HG03060 (cell line): ENCODE measurements around the gene COP1.
"Not testable (repeated sequence)": the region's sequence is repeated elsewhere in the genome, so short reads cannot be mapped to it uniquely, and the experiment has no call there.

Experiments
- ATAC-seq: cut with Tn5 transposase; IDR thresholded peaks from one replicate; pipeline ENCODE4 v1.9.1; 2021; ENCODE audit warnings: low read depth, moderate number of reproducible peaks; ENCODE audit not compliant: unreplicated experiment

COP1 gene

GRCh38 chr1:176051902-176052518 is 155.1 kb downstream of the COP1 start:
- no peak for ATAC-seq

GRCh38 chr1:176051402-176051801 is 155.7 kb downstream of the COP1 start:
- ATAC-seq = no peak

- no peak for ATAC-seq
Observed at GRCh38 chr1:176049582-176049981, 157.5 kb downstream of the COP1 start.

GRCh38 chr1:176046926-176047325 is 160.2 kb downstream of the COP1 start:
- ATAC-seq = no peak

- no peak for ATAC-seq
Observed at GRCh38 chr1:176043537-176043936, 163.5 kb downstream of the COP1 start.

- no peak for ATAC-seq
Observed at GRCh38 chr1:176033881-176034280, 173.2 kb downstream of the COP1 start.

- ATAC-seq = no peak
Observed at GRCh38 chr1:176033474-176033873, 173.6 kb downstream of the COP1 start.

- no peak for ATAC-seq
Observed at GRCh38 chr1:176032040-176032645, 174.9 kb downstream of the COP1 start.

- ATAC-seq = no peak
Observed at GRCh38 chr1:176029609-176030008, 177.5 kb downstream of the COP1 start.

- no peak for ATAC-seq
Observed at GRCh38 chr1:176029155-176029554, 177.9 kb downstream of the COP1 start.

GRCh38 chr1:176027934-176028333 is 179.2 kb downstream of the COP1 start:
- ATAC-seq = not testable (repeated sequence)

GRCh38 chr1:176022574-176022973 is 184.5 kb downstream of the COP1 start:
- no peak for ATAC-seq

- ATAC-seq = no peak
Observed at GRCh38 chr1:176017722-176018121, 189.4 kb downstream of the COP1 start.

GRCh38 chr1:176009951-176010350 is 197.1 kb downstream of the COP1 start:
- no peak for ATAC-seq

- ATAC-seq = not testable (repeated sequence)
Observed at GRCh38 chr1:176007756-176008389, 199.2 kb downstream of the COP1 start.

GRCh38 chr1:175994660-175995059 is 212.4 kb downstream of the COP1 start:
- ATAC-seq = not testable (repeated sequence)

GRCh38 chr1:175992825-175993224 is 214.3 kb downstream of the COP1 start:
- ATAC-seq = not testable (repeated sequence)

- ATAC-seq = not testable (repeated sequence)
Observed at GRCh38 chr1:175992202-175992601, 214.9 kb downstream of the COP1 start.

GRCh38 chr1:175984813-175985212 is 222.3 kb downstream of the COP1 start:
- ATAC-seq = no peak

- no peak for ATAC-seq
Observed at GRCh38 chr1:175984057-175984812, 222.9 kb downstream of the COP1 start.

- not testable (repeated sequence) for ATAC-seq
Observed at GRCh38 chr1:175983363-175983762, 223.7 kb downstream of the COP1 start.
